Femur (tissue), 1 donor: ENCODE data around the gene CAMTA1.

Source experiments
- DNase-seq: peaks from one replicate; pipeline ENCODE4 v3.0.0-alpha.2; 2017

CAMTA1 gene

GRCh38 chr1:7555391-7556185, 770.3 kb downstream of the CAMTA1 start:
- no peak for DNase-seq

GRCh38 chr1:7557301-7557891, 772.1 kb downstream of the CAMTA1 start:
- DNase-seq = peak; percentile 51

GRCh38 chr1:7558041-7558461, 772.8 kb downstream of the CAMTA1 start:
- DNase-seq = no peak

GRCh38 chr1:7558481-7558880, 773.2 kb downstream of the CAMTA1 start:
- DNase-seq = no peak

- DNase-seq = no peak
Observed at GRCh38 chr1:7558921-7559869, 773.9 kb downstream of the CAMTA1 start.

- no peak for DNase-seq
Observed at GRCh38 chr1:7560128-7560527, 774.9 kb downstream of the CAMTA1 start.

GRCh38 chr1:7560601-7561181, 775.4 kb downstream of the CAMTA1 start:
- no peak for DNase-seq

GRCh38 chr1:7561331-7561921, 776.2 kb downstream of the CAMTA1 start:
- no peak for DNase-seq

GRCh38 chr1:7561936-7562728, 776.9 kb downstream of the CAMTA1 start:
- DNase-seq = no peak

GRCh38 chr1:7562729-7563605, 777.7 kb downstream of the CAMTA1 start:
- no peak for DNase-seq

- no peak for DNase-seq
Observed at GRCh38 chr1:7564137-7564536, 778.9 kb downstream of the CAMTA1 start.

GRCh38 chr1:7565099-7565750, 780.0 kb downstream of the CAMTA1 start:
- DNase-seq = no peak

GRCh38 chr1:7566417-7567375, 781.4 kb downstream of the CAMTA1 start:
- DNase-seq = no peak

- no peak for DNase-seq
Observed at GRCh38 chr1:7567376-7567775, 782.1 kb downstream of the CAMTA1 start.

GRCh38 chr1:7568053-7568452, 782.8 kb downstream of the CAMTA1 start:
- no peak for DNase-seq

GRCh38 chr1:7568901-7569524, 783.8 kb downstream of the CAMTA1 start:
- no peak for DNase-seq

GRCh38 chr1:7570311-7570710, 785.1 kb downstream of the CAMTA1 start:
- no peak for DNase-seq

- no peak for DNase-seq
Observed at GRCh38 chr1:7572654-7573152, 787.4 kb downstream of the CAMTA1 start.
